Heart right ventricle (tissue), 16 donors: ENCODE data around the gene DRG1. TPM values are rescaled to one million over a fixed set of nuclear protein-coding genes. Genes with fewer than 3 reads are reported as not detected.

ENCODE experiments used
- ATAC-seq, 8 donors: fragments of 200-7000 bp; cut with Tn5 transposase; one replicate each; pipeline ENCODE4 v1.9.1; 2020; ENCODE audit warnings: mild to moderate bottlenecking in 8 of 8, moderate library complexity in 8 of 8, moderate number of reproducible peaks in 1 of 8
- DNase-seq, 2 donors: peaks; one replicate each; pipeline ENCODE4 v3.0.0-alpha.2; 2020
- H3K27ac ChIP-seq, 10 donors: fragments of 200-600 bp; sonication (generic) in 2 of 10; one replicate each; pipeline versions ENCODE4 v1.5.0 to v1.8.0; 2020 to 2022; ENCODE audit warnings: mild to moderate bottlenecking in 3 of 10
- H3K27me3 ChIP-seq, 7 donors: fragments of 200-600 bp; one replicate each; pipeline ENCODE4 v1.8.0; 2021 to 2022; ENCODE audit warnings: mild to moderate bottlenecking in 2 of 7
- H3K36me3 ChIP-seq, 9 donors: fragments of 200-600 bp; sonication (generic) in 1 of 9; one replicate each; pipeline versions ENCODE4 v1.5.0 to v1.8.0; 2020 to 2022; ENCODE audit warnings: mild to moderate bottlenecking in 2 of 9
- H3K4me1 ChIP-seq, 9 donors: fragments of 200-600 bp; sonication (generic) in 1 of 9; one replicate each; pipeline versions ENCODE4 v1.5.0 to v1.8.0; 2020 to 2022; ENCODE audit warnings: mild to moderate bottlenecking in 4 of 9
- H3K4me3 ChIP-seq, 10 donors: fragments of 200-600 bp; sonication (generic) in 2 of 10; one replicate each; pipeline versions ENCODE4 v1.5.0 to v1.8.0; 2020 to 2022; ENCODE audit warnings: mild to moderate bottlenecking in 7 of 10, moderate library complexity in 2 of 10
- H3K9me3 ChIP-seq, 11 donors: fragments of 200-600 bp in 10 of 11; sonication (generic) in 2 of 11; one replicate each; pipeline versions ENCODE4 v1.5.0 to v1.8.0; 2013 to 2022; ENCODE audit warnings: mild to moderate bottlenecking in 2 of 11, control low read depth in 1 of 11, moderate library complexity in 1 of 11
- WGBS, 2 donors: extraction: QIAGEN DNeasy Blood & Tissue Kit; methylation state at CpG; one replicate each; pipeline ENCODE4 v1.1.7; 2013; ENCODE audit warnings: inconsistent platforms in 1 of 2; 5-methylcytosine and 5-hydroxymethylcytosine counted together
- intact Hi-C, 10 donors: fragments of 100-400 bp; cut with DNase I; formaldehyde crosslinking; loops; one replicate each; pipeline versions ENCODE4 v1.11.1 to v1.14.2; 2022
- polyA plus RNA-seq, 2 donors: library from polyadenylated mRNA; stranded (reverse); fragments of 200-250 nt; gene quantifications; one replicate each; pipeline ENCODE4 v1.2.3, GENCODE V29; 2013
- total RNA-seq, 10 donors: library from RNA; stranded (reverse); fragmentation: NEBNext Ultra II Directional in 3 of 10; extraction: Animal tissue kit (Norgen Biotek cat#: 25700) in 3 of 10; gene quantifications; one replicate each; pipeline versions ENCODE4 v1.2.1 to v1.2.4, GENCODE V29; 2021 to 2023
- TF ChIP-seq, protein P1 (sequence below), 9 donors: fragments of 200-600 bp; sonication (generic) in 2 of 9; IDR thresholded peaks; one replicate each; pipeline versions ENCODE4 v1.5.0 to v1.8.0; 2021 to 2022; ENCODE audit warnings: antibody characterized with exemption in 9 of 9, mild to moderate bottlenecking in 5 of 9, moderate library complexity in 1 of 9
- donor health status: Arrhythmogenic right ventricular cardiomyopathy.
- donor health status: ischemic (EF 13 %, LVEDD 7.1; RV severe dilation, severe dysfunction).
- donor health status: healthy with polysubstance abuse.
- donor health status: DM: no; HTN: yes; CAD: no.
- donor health status: DM: no; HTN: no; CAD: no.
- donor health status: ischemic (EF 25% LVEDD 6.9; RV normal size, moderate dysfunction).
- donor health status: ischemic (EF 25% LVEDD 5.7; RV mildly dilated, moderate dysfunction).
- donor health status: healthy.
- donor health status: DM: yes; HTN: yes; CAD: no.
- donor health status: Ischemic cardiomyopathy.
- donor health status: ischemic (EF 35%, LVEDD 5.7; RV mildly dilated, moderate dysfunction).
- donor health status: nonischemic (EF 11% LVEDD 7.7; RV severe dilation, severe dysfunction).
- donor health status: DM: yes; HTN: yes; CAD: no.
- donor health status: PGD.
- donor health status: ischemic (EF 29% LVEDD 5.4; RV normal size, mild dysfunction).
- donor health status: nonischemic (EF 23%, LVEDD 6.1; RV moderate dilation, normal function).

The DRG1 gene
- total and polyA plus RNA-seq, 12 donors, result 50.4 to 76.7 (median 61.2) TPM

DNA sequence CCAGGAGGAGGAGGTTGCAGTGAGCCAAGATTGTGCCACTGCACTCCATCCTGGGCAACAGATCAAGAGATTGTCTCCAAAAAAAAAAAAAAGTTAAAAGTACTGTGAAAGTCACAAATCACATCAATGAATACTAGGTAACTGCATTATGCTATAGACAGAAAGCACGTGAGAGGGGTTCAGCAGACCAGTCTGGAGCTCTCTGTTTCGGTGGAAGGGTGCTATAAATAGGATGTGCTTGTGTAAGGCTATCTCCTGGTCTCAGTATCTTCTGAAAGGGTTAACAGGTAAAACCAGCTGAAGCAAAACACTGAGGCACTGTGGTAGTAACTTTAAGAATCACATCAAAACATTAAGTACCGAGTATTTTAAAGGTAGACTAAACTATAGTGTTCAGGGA, 46.8 kb downstream of the DRG1 start:
- Histone ChIP-seq H3K4me3 (no peak overlapping the region), H3K27ac (peak overlapping the region in 5 of 10 donors; percentile 69 to 83 (median 73)), H3K36me3 (peaks cover 0 to 89% (median 24%) of the 10 kb centered on the region in 9 donors), H3K27me3 (no peaks in the 10 kb centered on the region), H3K9me3 (no peaks in the 10 kb centered on the region), H3K4me1 (peaks cover 0 to 78% (median 20%) of the 10 kb centered on the region in 9 donors)
- TF ChIP-seq, protein P1, sequence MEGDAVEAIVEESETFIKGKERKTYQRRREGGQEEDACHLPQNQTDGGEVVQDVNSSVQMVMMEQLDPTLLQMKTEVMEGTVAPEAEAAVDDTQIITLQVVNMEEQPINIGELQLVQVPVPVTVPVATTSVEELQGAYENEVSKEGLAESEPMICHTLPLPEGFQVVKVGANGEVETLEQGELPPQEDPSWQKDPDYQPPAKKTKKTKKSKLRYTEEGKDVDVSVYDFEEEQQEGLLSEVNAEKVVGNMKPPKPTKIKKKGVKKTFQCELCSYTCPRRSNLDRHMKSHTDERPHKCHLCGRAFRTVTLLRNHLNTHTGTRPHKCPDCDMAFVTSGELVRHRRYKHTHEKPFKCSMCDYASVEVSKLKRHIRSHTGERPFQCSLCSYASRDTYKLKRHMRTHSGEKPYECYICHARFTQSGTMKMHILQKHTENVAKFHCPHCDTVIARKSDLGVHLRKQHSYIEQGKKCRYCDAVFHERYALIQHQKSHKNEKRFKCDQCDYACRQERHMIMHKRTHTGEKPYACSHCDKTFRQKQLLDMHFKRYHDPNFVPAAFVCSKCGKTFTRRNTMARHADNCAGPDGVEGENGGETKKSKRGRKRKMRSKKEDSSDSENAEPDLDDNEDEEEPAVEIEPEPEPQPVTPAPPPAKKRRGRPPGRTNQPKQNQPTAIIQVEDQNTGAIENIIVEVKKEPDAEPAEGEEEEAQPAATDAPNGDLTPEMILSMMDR (IDR thresholded peaks at IDR 0.05), result no peak
- DNase-seq (no peak), ATAC-seq (no peak)
- 46 to 67% methylated on average over 3 of the region's 3 CpGs for WGBS, 2 donors
- intact Hi-C loops, result no loop called here

DNA sequence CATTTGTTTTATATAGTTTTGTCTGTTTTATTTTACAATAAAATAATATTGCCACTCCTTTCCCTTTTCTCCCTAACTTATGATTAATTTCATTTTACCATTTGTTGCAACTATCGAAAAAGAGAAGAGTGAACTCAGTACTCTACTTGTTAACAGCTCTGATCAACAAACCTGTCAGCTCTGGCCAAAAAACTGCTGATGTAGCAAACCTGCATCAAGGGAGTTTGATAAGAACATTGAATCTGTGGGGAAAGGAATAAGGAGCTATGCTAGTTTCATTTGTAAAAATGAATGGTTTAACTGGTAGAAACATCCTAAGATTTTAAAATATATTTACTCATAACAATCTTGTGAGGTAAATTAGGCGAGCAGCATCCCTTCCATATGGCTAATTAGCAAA, 47.4 kb downstream of the DRG1 start:
- DNase-seq (no peak), ATAC-seq (no peak)
- WGBS, 2 donors, result 83 to 86% methylated on average over 2 of the region's 2 CpGs
- TF ChIP-seq, protein P1 (IDR thresholded peaks at IDR 0.05), result no peak
- Histone ChIP-seq H3K27ac (peak overlapping the region in 6 of 10 donors; percentile 69 to 83 (median 75)), H3K27me3 (no peaks in the 10 kb centered on the region), H3K9me3 (no peaks in the 10 kb centered on the region), H3K4me1 (peaks cover 0 to 77% (median 20%) of the 10 kb centered on the region in 9 donors), H3K36me3 (peaks cover 0 to 88% (median 18%) of the 10 kb centered on the region in 9 donors), H3K4me3 (no peak overlapping the region)
- intact Hi-C loops, result no loop called here

DNA sequence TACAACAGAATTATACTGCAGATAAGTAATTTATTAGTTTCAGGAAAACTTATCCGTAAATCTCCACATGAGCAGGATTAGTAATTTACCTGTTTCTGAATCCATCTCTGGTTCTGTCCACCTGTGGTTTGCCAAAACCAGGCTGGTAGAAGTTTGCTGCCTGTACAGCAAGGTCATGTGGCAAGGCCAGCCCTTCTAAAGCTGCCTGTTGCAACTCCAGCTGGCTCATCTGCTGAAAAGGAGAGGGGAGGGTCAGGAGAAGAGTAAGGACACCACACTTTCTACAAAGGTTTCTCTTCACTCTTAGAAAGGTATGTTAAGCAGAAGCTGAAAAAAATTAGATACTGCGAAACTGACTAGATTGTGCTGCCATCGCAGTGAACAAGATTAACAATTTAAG, 47.9 kb downstream of the DRG1 start:
- peak in 5 of 8 donors; percentile 39 to 60 (median 41) for ATAC-seq
- peaks cover 0 to 76% (median 16%) of the 10 kb centered on the region in 9 donors for H3K4me1 ChIP-seq
- intact Hi-C loops, result no loop called here
- DNase-seq, result no peak
- no peaks in the 10 kb centered on the region for H3K27me3 ChIP-seq
- TF ChIP-seq, protein P1 (IDR thresholded peaks at IDR 0.05), result no peak
- WGBS, 2 donors, result 86 to 100% methylated on average over 3 of the region's 3 CpGs
- H3K9me3 ChIP-seq, result no peaks in the 10 kb centered on the region
- peak overlapping the region in 8 of 10 donors; percentile 14 to 83 (median 74) for H3K27ac ChIP-seq
- H3K4me3 ChIP-seq, result no peak overlapping the region
- H3K36me3 ChIP-seq, result peaks cover 0 to 88% (median 13%) of the 10 kb centered on the region in 9 donors

DNA sequence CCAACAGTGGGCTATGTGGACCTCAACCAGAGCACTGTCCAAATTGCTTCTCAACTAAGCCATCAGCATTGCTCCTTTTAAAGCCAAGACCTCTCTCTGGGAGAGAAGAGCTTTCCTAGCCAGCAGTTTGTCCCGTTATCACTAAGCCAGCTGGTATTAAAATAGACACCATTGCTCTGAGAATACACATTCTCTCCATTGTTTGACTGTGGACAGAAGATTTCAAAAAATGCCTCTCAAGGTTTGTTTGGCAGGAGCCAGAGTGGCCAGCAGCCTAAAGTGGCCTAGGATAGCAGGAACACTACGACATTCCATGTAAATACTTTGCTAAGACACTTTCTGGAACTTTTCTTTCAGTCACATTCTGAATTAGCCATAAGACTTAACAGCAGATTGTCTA, 49.0 kb downstream of the DRG1 start:
- Histone ChIP-seq H3K4me3 (no peak overlapping the region), H3K27me3 (no peaks in the 10 kb centered on the region), H3K4me1 (peaks cover 0 to 73% (median 13%) of the 10 kb centered on the region in 9 donors), H3K27ac (peak overlapping the region in 9 of 10 donors; percentile 7 to 83 (median 73)), H3K9me3 (no peaks in the 10 kb centered on the region), H3K36me3 (peaks cover 0 to 88% (median 13%) of the 10 kb centered on the region in 9 donors)
- DNase-seq (no peak), ATAC-seq (peak in 7 of 8 donors; percentile 16 to 73 (median 45))
- WGBS, 2 donors, result 30 to 52% methylated on average over 2 of the region's 2 CpGs
- intact Hi-C loops, result no loop called here
- TF ChIP-seq, protein P1 (IDR thresholded peaks at IDR 0.05), result no peak
